Measurements from ENCODE around the gene MEF2C. TPM values are rescaled to one million over a fixed set of nuclear protein-coding genes. Genes with fewer than 3 reads are reported as not detected.
A peak's percentile ranks its signal among the peaks of the same experiment; 100 is the strongest.

Gene MEF2C
- total RNA-seq, 1 donor from 2014 or later = 0.26 TPM

DNA sequence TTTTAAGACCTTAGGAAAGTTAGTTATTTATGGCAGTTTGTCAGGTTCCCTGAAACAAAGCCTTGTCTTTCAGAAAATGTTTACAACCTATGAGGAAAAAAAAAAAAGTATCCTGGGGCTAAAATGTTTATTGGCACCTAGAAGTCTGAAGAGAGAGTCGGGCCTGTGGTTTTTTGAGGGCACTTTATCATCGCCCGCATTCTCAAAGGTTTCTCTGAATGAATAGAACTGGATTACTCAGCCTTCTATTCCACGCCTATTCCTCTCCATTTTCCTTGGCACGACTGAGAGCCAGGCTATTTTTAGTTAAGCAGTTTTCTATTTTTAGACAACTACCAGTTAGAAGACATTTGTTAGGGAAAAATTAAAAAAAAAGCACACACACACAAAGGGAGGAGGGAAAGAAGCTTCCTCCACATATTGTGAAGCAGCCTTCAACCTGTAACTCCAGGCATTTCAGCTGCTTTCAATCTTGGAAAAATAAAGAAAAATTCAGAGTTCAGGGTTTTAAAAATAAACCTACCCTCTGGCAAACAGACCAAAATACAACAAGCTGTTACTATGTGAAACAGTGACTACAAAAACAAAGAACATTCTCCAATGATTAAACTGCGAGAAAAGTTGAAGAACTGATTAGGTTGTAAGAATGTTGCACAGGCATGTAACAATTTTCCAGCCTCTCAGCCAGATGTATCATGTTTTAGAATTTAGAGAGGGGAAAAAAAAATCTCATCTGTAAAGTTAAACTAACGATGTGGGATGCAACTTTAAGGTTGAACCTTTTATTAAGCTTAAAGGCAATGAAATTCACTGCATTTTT lies 97.0 kb downstream of the MEF2C start:
- no peaks in the 10 kb centered on the region for H3F3A ChIP-seq (ENCODE audit: low read depth)
- H3K27ac ChIP-seq = no peak overlapping the region
- Mint-ChIP-seq H3K4me3 (peak overlapping the region; percentile 70), H3K27me3 (ENCODE audit: insufficient read depth, low read depth) (no peaks in the 10 kb centered on the region), H3K9me3 (no peaks in the 10 kb centered on the region), H3K27ac (peak overlapping the region; percentile 96), H3K36me3 (no peaks in the 10 kb centered on the region), H3K4me1 (peaks cover 26% of the 10 kb centered on the region)
- H4K20me1 ChIP-seq (ENCODE audit: low read depth) = no peaks in the 10 kb centered on the region
- peak overlapping the region; percentile 48 for H2AFZ ChIP-seq (replicated peaks)
- H3K9ac ChIP-seq = no peak overlapping the region
- H3K36me3 ChIP-seq = no peaks in the 10 kb centered on the region
- H3K27me3 ChIP-seq = no peaks in the 10 kb centered on the region
- no peaks in the 10 kb centered on the region for H3K9me3 ChIP-seq (ENCODE audit: low read depth)
- TF ChIP-seq EZH2 (IDR thresholded peaks at IDR 0.05) (no peak), EZH2phosphoT487 (IDR thresholded peaks at IDR 0.05) (no peak)
- TF ChIP-seq, protein P1, sequence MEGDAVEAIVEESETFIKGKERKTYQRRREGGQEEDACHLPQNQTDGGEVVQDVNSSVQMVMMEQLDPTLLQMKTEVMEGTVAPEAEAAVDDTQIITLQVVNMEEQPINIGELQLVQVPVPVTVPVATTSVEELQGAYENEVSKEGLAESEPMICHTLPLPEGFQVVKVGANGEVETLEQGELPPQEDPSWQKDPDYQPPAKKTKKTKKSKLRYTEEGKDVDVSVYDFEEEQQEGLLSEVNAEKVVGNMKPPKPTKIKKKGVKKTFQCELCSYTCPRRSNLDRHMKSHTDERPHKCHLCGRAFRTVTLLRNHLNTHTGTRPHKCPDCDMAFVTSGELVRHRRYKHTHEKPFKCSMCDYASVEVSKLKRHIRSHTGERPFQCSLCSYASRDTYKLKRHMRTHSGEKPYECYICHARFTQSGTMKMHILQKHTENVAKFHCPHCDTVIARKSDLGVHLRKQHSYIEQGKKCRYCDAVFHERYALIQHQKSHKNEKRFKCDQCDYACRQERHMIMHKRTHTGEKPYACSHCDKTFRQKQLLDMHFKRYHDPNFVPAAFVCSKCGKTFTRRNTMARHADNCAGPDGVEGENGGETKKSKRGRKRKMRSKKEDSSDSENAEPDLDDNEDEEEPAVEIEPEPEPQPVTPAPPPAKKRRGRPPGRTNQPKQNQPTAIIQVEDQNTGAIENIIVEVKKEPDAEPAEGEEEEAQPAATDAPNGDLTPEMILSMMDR (IDR thresholded peaks at IDR 0.05) = no peak
- peaks cover 17% of the 10 kb centered on the region for H3K4me1 ChIP-seq
- DNase-seq (ENCODE audit: low spot score) = peak; percentile 9
- no peak overlapping the region for H3K4me3 ChIP-seq
- no peaks in the 10 kb centered on the region for H3K79me2 ChIP-seq (ENCODE audit: low read depth)
- H3K4me2 ChIP-seq = peak overlapping the region; percentile 30

DNA sequence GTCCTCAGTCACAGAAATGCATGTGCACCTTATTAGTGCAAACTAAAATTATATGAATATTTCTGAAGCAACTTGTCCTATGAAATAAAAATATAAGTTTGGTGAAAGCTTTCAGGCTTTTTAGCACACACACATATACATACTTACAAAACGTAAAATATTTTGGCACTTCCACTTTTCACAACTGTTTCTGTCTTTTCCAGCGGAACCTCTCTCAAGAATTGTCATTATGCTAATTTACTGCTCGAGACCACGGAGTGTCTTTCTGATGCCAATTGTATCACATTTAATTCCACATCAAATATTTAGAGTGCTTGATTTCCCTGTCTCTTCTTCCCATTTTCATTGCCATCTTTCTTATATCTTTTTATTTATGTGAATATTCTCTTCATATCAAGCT lies 100.4 kb downstream of the MEF2C start:
- H4K20me1 ChIP-seq (ENCODE audit: low read depth) = no peaks in the 10 kb centered on the region
- Mint-ChIP-seq H3K9me3 (no peaks in the 10 kb centered on the region), H3K4me3 (no peak overlapping the region), H3K27me3 (ENCODE audit: insufficient read depth, low read depth) (no peaks in the 10 kb centered on the region), H3K4me1 (peaks cover 26% of the 10 kb centered on the region), H3K27ac (no peak overlapping the region), H3K36me3 (no peaks in the 10 kb centered on the region)
- no peaks in the 10 kb centered on the region for H3F3A ChIP-seq (ENCODE audit: low read depth)
- H3K9ac ChIP-seq = no peak overlapping the region
- TF ChIP-seq EZH2phosphoT487 (IDR thresholded peaks at IDR 0.05) (no peak), EZH2 (IDR thresholded peaks at IDR 0.05) (no peak)
- TF ChIP-seq, protein P1 (IDR thresholded peaks at IDR 0.05) = no peak
- no peaks in the 10 kb centered on the region for H3K36me3 ChIP-seq
- H3K4me2 ChIP-seq = no peak overlapping the region
- no peak overlapping the region for H2AFZ ChIP-seq (replicated peaks)
- no peaks in the 10 kb centered on the region for H3K79me2 ChIP-seq (ENCODE audit: low read depth)
- no peaks in the 10 kb centered on the region for H3K9me3 ChIP-seq (ENCODE audit: low read depth)
- H3K27ac ChIP-seq = no peak overlapping the region
- no peaks in the 10 kb centered on the region for H3K27me3 ChIP-seq
- H3K4me3 ChIP-seq = no peak overlapping the region
- no peak for DNase-seq (ENCODE audit: low spot score)
- peaks cover 17% of the 10 kb centered on the region for H3K4me1 ChIP-seq

DNA sequence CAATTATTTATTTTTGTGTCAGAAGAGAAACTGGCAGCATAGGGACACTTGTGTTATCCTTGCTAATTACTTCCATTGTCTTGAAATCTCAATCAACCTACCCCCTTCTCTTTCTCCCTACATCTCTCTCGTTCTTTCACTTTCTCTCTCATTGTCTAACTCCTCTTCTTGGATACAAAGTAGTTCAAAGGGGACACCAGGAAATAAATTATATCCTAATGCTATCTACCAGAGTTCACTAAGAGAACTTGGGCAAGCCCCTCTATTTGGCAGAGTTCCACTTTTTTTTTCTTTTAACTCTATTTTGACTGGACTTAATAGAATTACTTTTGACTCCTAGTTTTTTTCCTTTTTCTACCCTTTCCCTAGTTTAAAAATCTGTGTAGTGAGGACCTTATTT lies 102.2 kb downstream of the MEF2C start:
- peaks cover 9% of the 10 kb centered on the region for H3K4me1 ChIP-seq
- no peaks in the 10 kb centered on the region for H3K36me3 ChIP-seq
- no peak overlapping the region for H3K4me3 Mint-ChIP-seq
- no peaks in the 10 kb centered on the region for H3K27me3 Mint-ChIP-seq (ENCODE audit: insufficient read depth, low read depth)
- no peak overlapping the region for H3K27ac ChIP-seq
- no peaks in the 10 kb centered on the region for H3K79me2 ChIP-seq (ENCODE audit: low read depth)
- no peaks in the 10 kb centered on the region for H3F3A ChIP-seq (ENCODE audit: low read depth)
- H4K20me1 ChIP-seq (ENCODE audit: low read depth) = no peaks in the 10 kb centered on the region
- TF ChIP-seq EZH2phosphoT487 (IDR thresholded peaks at IDR 0.05) = no peak
- H3K9me3 Mint-ChIP-seq = no peaks in the 10 kb centered on the region
- H3K27me3 ChIP-seq = no peaks in the 10 kb centered on the region
- no peak overlapping the region for H2AFZ ChIP-seq (replicated peaks)
- no peak overlapping the region for H3K4me3 ChIP-seq
- no peak overlapping the region for H3K9ac ChIP-seq
- no peaks in the 10 kb centered on the region for H3K9me3 ChIP-seq (ENCODE audit: low read depth)
- no peak for DNase-seq (ENCODE audit: low spot score)
- H3K4me1 Mint-ChIP-seq = peaks cover 12% of the 10 kb centered on the region
- H3K27ac Mint-ChIP-seq = no peak overlapping the region
- H3K4me2 ChIP-seq = no peak overlapping the region
- H3K36me3 Mint-ChIP-seq = no peaks in the 10 kb centered on the region

DNA sequence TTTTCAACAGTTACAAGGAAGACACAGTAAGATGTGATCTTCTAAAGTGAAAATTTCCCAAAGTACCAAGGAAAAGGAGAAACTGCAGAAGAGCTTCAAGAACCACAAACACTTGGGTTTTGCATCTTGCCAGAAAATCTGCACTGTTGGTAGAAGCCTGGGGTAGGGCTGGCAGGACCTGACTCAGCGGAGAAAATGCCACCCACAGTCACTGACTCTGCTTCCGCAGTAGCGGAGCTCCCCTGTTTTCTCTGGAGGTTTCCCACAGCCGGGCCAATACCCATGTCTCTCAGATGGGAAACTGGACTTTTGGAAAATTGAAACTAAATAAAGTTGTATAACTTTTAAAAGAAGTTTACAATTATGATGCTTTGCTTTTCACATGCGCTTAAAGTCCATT lies 104.2 kb downstream of the MEF2C start:
- H3K4me2 ChIP-seq = no peak overlapping the region
- H3K4me1 ChIP-seq = no peaks in the 10 kb centered on the region
- Mint-ChIP-seq H3K4me3 (no peak overlapping the region), H3K27ac (no peak overlapping the region), H3K9me3 (no peaks in the 10 kb centered on the region), H3K36me3 (no peaks in the 10 kb centered on the region), H3K27me3 (ENCODE audit: insufficient read depth, low read depth) (no peaks in the 10 kb centered on the region), H3K4me1 (no peaks in the 10 kb centered on the region)
- no peak overlapping the region for H3K9ac ChIP-seq
- no peaks in the 10 kb centered on the region for H3K27me3 ChIP-seq
- H4K20me1 ChIP-seq (ENCODE audit: low read depth) = no peaks in the 10 kb centered on the region
- no peaks in the 10 kb centered on the region for H3K79me2 ChIP-seq (ENCODE audit: low read depth)
- no peaks in the 10 kb centered on the region for H3K9me3 ChIP-seq (ENCODE audit: low read depth)
- no peak overlapping the region for H3K27ac ChIP-seq
- no peak overlapping the region for H2AFZ ChIP-seq (replicated peaks)
- no peaks in the 10 kb centered on the region for H3K36me3 ChIP-seq
- H3F3A ChIP-seq (ENCODE audit: low read depth) = no peaks in the 10 kb centered on the region
- no peak for DNase-seq (ENCODE audit: low spot score)
- H3K4me3 ChIP-seq = no peak overlapping the region
- no peak for TF ChIP-seq EZH2phosphoT487 (IDR thresholded peaks at IDR 0.05)
